Adipocyte (in vitro differentiated cells): Measurements from ENCODE around the gene PDE4D.
A peak's percentile ranks its signal among the peaks of the same experiment; 100 is the strongest.
"Not testable (repeated sequence)": the region's sequence is repeated elsewhere in the genome, so short reads cannot be mapped to it uniquely, and the experiment has no call there.

Experiments
- DNase-seq: peaks from one replicate; pipeline ENCODE4 v3.0.0-alpha.2; 2015; ENCODE audit warnings: low read depth
- H3K27me3 ChIP-seq: replicated peaks from 2 replicates; pipeline ENCODE4 v1.7.0; 2013; ENCODE audit warnings: mild to moderate bottlenecking, low read length, moderate library complexity; ENCODE audit not compliant: control insufficient read depth, insufficient read depth
- H3K36me3 ChIP-seq: 2 replicates; pipeline ENCODE4 v1.7.0; 2013; ENCODE audit warnings: low read length, mild to moderate bottlenecking, moderate library complexity; ENCODE audit not compliant: control insufficient read depth, insufficient read depth, severe bottlenecking
- H3K4me1 ChIP-seq: 2 replicates; pipeline ENCODE4 v1.7.0; 2013; ENCODE audit warnings: mild to moderate bottlenecking, low read length, moderate library complexity; ENCODE audit not compliant: control insufficient read depth, insufficient read depth
- H3K4me3 ChIP-seq: 2 replicates; pipeline ENCODE4 v1.7.0; 2013; ENCODE audit warnings: mild to moderate bottlenecking, low read length, moderate library complexity
- H3K9ac ChIP-seq: 2 replicates; pipeline ENCODE4 v1.7.0; 2013; ENCODE audit warnings: mild to moderate bottlenecking, low read length, moderate library complexity
- H3K9me3 ChIP-seq: 2 replicates; pipeline ENCODE4 v1.7.0; 2013; ENCODE audit warnings: mild to moderate bottlenecking, low read length, moderate library complexity; ENCODE audit not compliant: control insufficient read depth

The PDE4D gene

GRCh38 chr5:59416026-59416425 is 477.5 kb downstream of the PDE4D start:
- peak overlapping the region; percentile 9 for H3K4me3 ChIP-seq
- no peaks in the 10 kb centered on the region for H3K9me3 ChIP-seq
- no peaks in the 10 kb centered on the region for H3K27me3 ChIP-seq
- peaks cover 13% of the 10 kb centered on the region for H3K4me1 ChIP-seq
- no peak for DNase-seq
- H3K36me3 ChIP-seq: no peaks in the 10 kb centered on the region
- H3K9ac ChIP-seq: no peak overlapping the region

GRCh38 chr5:59412428-59412827 is 481.1 kb downstream of the PDE4D start:
- Histone ChIP-seq H3K9ac (no peak overlapping the region), H3K9me3 (peaks cover 12% of the 10 kb centered on the region), H3K4me3 (no peak overlapping the region), H3K27me3 (no peaks in the 10 kb centered on the region), H3K4me1 (peaks cover 13% of the 10 kb centered on the region), H3K36me3 (no peaks in the 10 kb centered on the region)
- DNase-seq: no peak

GRCh38 chr5:59408997-59409396 is 484.5 kb downstream of the PDE4D start:
- not testable (repeated sequence) for H3K27me3 ChIP-seq, H3K9ac ChIP-seq, H3K4me1 ChIP-seq, H3K36me3 ChIP-seq, H3K4me3 ChIP-seq, DNase-seq
- peaks cover 27% of the 10 kb centered on the region for H3K9me3 ChIP-seq

GRCh38 chr5:59407967-59408366 is 485.6 kb downstream of the PDE4D start:
- no peak overlapping the region for H3K4me3 ChIP-seq
- DNase-seq: no peak
- H3K4me1 ChIP-seq: no peaks in the 10 kb centered on the region
- no peaks in the 10 kb centered on the region for H3K36me3 ChIP-seq
- no peak overlapping the region for H3K9ac ChIP-seq
- H3K27me3 ChIP-seq: no peaks in the 10 kb centered on the region
- H3K9me3 ChIP-seq: peaks cover 34% of the 10 kb centered on the region

GRCh38 chr5:59401637-59402036 is 491.9 kb downstream of the PDE4D start:
- Histone ChIP-seq H3K4me3 (no peak overlapping the region), H3K4me1 (no peaks in the 10 kb centered on the region), H3K36me3 (no peaks in the 10 kb centered on the region), H3K27me3 (no peaks in the 10 kb centered on the region), H3K9me3 (peaks cover 17% of the 10 kb centered on the region), H3K9ac (no peak overlapping the region)
- no peak for DNase-seq

- H3K36me3 ChIP-seq: not testable (repeated sequence)
These were observed 498.6 kb downstream of the PDE4D start for GRCh38 chr5:59394956-59395355.

GRCh38 chr5:59393585-59394420 is 499.7 kb downstream of the PDE4D start:
- Histone ChIP-seq H3K9ac (no peak overlapping the region), H3K27me3 (peaks cover 13% of the 10 kb centered on the region), H3K4me3 (no peak overlapping the region), H3K9me3 (no peaks in the 10 kb centered on the region), H3K4me1 (no peaks in the 10 kb centered on the region), H3K36me3 (no peaks in the 10 kb centered on the region)
- DNase-seq: no peak

More at GRCh38 chr5:59394956-59395355, 498.6 kb downstream of the PDE4D start:
- not testable (repeated sequence) for DNase-seq, H3K4me1 ChIP-seq, H3K9me3 ChIP-seq, H3K9ac ChIP-seq, H3K4me3 ChIP-seq
- H3K27me3 ChIP-seq: peaks cover 13% of the 10 kb centered on the region

GRCh38 chr5:59391576-59391975 is 501.9 kb downstream of the PDE4D start:
- Histone ChIP-seq H3K9me3 (no peaks in the 10 kb centered on the region), H3K27me3 (peaks cover 13% of the 10 kb centered on the region), H3K4me3 (no peak overlapping the region), H3K36me3 (no peaks in the 10 kb centered on the region), H3K9ac (no peak overlapping the region), H3K4me1 (no peaks in the 10 kb centered on the region)
- no peak for DNase-seq

- H3K9me3 ChIP-seq: no peaks in the 10 kb centered on the region
- H3K36me3 ChIP-seq: no peaks in the 10 kb centered on the region
- H3K4me1 ChIP-seq: no peaks in the 10 kb centered on the region
- H3K9ac ChIP-seq: no peak overlapping the region
- peaks cover 13% of the 10 kb centered on the region for H3K27me3 ChIP-seq
- DNase-seq: no peak
- H3K4me3 ChIP-seq: no peak overlapping the region
These were observed 502.5 kb downstream of the PDE4D start for GRCh38 chr5:59390989-59391388.

- Histone ChIP-seq H3K27me3 (peaks cover 13% of the 10 kb centered on the region), H3K9me3 (no peaks in the 10 kb centered on the region), H3K4me3 (no peak overlapping the region), H3K9ac (no peak overlapping the region), H3K36me3 (no peaks in the 10 kb centered on the region), H3K4me1 (no peaks in the 10 kb centered on the region)
- peak; percentile 82 for DNase-seq
These were observed 503.4 kb downstream of the PDE4D start for GRCh38 chr5:59390074-59390659.

GRCh38 chr5:59387127-59387526 is 506.4 kb downstream of the PDE4D start:
- Histone ChIP-seq H3K27me3 (no peaks in the 10 kb centered on the region), H3K36me3 (no peaks in the 10 kb centered on the region), H3K9me3 (no peaks in the 10 kb centered on the region), H3K4me1 (no peaks in the 10 kb centered on the region), H3K4me3 (no peak overlapping the region), H3K9ac (no peak overlapping the region)
- no peak for DNase-seq
